ENCODE data around the gene USP40.
"Not testable (repeated sequence)": the region's sequence is repeated elsewhere in the genome, so short reads cannot be mapped to it uniquely, and the experiment has no call there.

Gene USP40, protein sequence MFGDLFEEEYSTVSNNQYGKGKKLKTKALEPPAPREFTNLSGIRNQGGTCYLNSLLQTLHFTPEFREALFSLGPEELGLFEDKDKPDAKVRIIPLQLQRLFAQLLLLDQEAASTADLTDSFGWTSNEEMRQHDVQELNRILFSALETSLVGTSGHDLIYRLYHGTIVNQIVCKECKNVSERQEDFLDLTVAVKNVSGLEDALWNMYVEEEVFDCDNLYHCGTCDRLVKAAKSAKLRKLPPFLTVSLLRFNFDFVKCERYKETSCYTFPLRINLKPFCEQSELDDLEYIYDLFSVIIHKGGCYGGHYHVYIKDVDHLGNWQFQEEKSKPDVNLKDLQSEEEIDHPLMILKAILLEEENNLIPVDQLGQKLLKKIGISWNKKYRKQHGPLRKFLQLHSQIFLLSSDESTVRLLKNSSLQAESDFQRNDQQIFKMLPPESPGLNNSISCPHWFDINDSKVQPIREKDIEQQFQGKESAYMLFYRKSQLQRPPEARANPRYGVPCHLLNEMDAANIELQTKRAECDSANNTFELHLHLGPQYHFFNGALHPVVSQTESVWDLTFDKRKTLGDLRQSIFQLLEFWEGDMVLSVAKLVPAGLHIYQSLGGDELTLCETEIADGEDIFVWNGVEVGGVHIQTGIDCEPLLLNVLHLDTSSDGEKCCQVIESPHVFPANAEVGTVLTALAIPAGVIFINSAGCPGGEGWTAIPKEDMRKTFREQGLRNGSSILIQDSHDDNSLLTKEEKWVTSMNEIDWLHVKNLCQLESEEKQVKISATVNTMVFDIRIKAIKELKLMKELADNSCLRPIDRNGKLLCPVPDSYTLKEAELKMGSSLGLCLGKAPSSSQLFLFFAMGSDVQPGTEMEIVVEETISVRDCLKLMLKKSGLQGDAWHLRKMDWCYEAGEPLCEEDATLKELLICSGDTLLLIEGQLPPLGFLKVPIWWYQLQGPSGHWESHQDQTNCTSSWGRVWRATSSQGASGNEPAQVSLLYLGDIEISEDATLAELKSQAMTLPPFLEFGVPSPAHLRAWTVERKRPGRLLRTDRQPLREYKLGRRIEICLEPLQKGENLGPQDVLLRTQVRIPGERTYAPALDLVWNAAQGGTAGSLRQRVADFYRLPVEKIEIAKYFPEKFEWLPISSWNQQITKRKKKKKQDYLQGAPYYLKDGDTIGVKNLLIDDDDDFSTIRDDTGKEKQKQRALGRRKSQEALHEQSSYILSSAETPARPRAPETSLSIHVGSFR

DNA sequence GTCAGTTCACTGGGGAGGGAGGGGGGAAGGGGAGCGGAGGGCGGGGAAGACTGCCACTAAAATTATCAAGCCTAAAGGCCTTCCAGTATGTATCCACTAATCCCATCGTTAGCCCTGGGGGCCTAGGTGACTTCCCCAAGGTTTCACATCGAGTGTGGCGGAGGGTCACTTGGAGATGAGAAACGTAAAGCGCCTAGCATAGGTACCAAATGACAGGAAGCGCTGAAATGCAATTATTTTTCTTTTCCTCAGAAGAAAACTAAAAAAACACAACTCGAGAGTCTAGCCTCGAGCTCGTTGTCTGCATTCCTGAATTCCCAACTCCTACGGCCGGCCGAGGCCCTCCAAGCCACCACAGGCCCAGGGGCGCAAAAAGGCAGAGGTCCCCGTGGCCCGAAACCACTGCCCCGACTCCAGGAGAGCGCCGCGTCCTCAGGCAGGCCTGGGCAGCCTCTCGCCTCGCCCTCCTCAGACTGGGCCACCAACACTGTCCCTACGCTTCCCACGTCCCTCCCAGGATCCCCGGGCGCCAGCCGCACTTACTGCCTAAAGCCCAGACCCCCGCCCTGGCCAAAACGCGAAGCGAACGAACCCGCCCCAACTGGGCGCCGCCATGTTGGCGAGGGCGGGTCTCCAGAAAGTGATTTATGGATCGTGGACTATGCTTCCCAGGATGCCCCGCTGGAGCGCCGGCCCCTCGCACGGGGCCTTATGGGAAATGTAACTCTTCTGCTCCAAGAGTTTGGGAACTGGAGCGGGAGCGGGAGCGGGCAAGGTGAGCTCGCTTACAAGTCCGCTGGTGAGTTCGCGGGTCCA is at the start of gene USP40:
TSS of gene USP40 (minus strand) at position 642 of the 816 bp plus-strand sequence. CDS start 1,228 bp downstream, outside the sequence.
- DNase-seq = peak; percentile 68

DNA sequence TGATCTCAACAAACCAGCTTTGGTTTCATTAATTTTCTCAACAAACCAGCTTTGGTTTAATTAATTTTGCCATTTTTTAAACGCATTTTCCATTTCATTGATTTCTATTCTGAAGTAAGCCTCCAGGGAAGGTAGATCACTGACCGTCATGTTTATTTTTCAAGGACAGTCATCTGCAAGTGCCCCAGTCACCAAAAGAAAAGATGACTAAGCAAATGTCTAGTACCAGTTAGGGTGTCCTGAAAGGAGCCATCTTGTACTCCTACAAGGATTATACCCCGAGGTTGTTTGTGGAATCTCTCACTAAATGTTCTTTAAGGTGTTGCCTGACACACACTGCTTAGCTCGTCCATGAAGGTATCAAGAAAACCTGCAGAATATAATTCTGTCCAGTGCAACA is 44.7 kb upstream of the USP40 start:
- no peak for DNase-seq

DNA sequence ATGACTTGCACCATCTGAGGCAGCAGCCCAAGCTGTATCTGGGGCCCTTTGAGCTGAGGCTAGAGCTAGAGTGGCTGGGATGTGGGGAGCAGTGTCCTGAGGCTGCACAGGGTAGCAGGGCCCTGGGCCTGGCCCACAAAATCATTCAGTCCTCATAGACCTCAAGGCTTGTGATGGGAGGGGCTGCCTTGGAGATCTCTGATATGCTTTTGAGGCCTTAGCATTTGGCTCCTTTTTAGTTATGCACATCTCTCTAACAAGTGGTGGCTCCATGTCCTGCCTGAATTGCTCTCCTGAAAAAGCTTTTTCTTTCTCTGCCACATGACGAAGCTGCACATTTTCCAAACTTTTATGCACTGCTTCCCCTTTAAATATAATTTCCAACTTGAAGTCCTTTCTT is 39.1 kb upstream of the USP40 start:
- no peak for DNase-seq

DNA sequence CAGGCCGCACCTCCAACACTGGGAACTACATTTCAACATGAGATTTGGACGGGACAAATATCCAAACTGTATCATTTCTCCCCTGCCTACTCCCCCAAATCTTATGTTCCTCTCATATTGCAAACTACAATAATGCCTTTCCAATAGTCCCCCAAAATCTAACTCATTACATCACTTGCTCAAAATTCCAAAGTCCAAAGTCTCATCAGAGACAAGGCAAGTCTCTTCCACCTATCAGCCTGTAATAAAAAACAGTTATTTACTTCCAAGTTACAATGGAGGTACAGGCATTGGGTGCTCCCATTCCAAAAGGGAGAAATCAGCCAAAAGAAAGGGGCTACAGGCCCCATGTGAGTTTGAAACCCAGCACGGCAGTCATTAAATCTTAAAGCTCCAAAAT is 38.2 kb upstream of the USP40 start:
- DNase-seq = no peak

DNA sequence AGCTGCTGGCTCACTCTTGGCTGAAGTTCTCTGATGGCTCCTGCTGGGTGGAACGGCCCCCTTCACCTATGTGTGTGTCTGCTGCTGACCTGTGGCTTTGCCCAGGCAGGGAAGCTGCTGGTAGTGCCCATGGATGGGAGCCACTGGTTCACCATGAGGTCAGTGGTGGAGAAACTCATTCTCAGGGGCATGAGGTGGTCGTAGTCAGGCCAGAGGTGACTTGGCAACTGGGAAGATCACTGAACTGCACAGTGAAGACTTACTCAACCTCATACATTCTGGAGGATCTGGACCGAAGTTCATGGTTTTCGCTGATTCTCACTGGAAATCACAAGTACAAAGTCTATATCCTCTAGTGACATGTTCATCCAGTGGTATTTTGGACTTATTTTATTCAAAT is 36.9 kb upstream of the USP40 start:
- no peak for DNase-seq

DNA sequence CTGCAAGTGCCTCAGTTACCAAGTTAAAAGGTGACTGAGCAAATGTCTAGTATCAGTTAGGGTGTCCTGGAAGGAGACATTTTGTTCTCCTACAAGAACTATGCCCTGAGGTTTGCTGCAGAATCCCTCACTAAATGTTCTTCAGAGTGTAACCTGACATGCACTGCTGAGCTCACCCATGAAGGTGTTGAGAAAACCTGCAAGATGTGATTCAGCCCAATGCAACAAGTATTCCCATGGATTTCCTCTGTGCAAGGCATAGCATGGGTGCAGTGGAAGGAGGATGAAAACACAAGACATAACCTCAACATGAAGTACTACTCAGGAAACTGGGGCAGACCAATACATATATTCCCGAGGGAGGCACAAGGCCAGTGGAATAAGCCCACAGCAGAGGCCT is 35.5 kb upstream of the USP40 start:
- no peak for DNase-seq

DNA sequence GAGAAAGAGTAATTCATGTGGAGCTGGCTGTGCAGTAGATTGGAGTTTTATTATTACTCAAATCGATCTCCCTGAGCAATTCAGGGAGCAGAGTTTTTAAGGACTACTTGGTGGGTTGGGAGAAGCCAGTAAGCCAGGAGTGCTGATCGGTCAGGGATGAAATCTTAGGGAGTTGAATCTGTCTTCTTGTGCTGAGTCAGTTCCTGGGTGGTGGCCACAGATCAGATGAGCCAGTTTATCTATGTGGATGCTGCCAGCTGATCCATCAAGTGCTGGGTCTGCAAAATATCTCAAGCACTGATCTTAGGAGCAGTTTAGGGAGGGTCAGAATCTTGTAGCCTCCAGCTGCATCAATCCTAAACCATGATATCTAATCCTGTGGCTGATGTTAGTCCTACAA is 33.8 kb upstream of the USP40 start:
- DNase-seq = no peak

DNA sequence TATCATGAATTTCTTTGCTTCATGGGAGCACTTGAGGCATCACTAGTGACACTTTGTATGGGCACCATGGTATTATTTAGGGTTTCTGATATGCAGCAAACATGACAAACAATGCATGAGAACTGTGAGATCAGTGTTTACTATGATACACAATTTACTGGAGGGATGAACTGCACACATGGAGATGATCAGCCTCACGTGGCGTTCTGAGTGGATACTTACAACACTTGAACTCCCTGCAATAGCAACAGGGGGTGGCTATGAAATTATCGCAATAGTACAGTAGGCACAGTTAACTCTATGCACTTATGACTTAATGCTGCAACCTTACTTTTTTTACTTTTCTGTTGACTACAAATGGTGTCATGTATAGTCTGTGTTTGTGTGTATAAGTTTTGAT is 32.4 kb upstream of the USP40 start:
- no peak for DNase-seq

DNA sequence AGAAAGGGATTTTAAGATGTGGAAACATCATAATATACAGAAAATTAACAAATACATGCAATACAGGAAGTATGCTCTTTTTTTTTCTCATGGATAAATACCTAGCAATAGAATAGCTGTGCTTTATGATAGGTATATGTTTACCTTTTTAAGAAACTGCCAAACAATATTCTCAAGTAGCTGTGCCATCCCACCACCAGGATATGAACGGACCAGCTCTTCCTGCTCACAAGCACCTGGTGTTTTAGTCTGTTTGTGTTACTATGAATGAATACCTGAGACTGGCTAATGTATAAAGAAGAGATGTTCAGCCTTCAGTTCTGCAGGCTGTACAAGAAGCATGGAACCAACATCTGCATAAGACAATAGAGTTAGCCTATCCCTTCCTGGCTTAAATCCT is 30.9 kb upstream of the USP40 start:
- DNase-seq = no peak

DNA sequence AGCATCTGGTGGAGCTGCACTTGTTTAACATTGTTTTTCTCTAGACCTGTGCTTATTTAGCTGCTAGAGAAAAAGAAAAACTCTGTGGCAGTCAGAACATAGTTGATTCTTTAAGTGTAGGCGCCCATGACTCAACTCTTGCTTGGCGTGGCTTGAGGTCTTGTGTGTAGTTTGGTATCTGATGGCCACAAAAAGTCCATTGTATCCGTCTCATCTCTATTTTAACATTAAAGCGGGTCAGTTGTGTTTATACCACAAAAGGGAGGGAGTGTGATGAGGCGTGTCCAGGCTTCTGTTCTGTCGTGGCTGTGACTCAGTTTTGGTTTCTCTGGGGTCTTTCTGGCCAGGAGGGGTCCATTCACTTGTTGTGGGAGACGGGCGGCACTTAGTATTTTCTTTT is 26.6 kb upstream of the USP40 start:
- DNase-seq = no peak

DNA sequence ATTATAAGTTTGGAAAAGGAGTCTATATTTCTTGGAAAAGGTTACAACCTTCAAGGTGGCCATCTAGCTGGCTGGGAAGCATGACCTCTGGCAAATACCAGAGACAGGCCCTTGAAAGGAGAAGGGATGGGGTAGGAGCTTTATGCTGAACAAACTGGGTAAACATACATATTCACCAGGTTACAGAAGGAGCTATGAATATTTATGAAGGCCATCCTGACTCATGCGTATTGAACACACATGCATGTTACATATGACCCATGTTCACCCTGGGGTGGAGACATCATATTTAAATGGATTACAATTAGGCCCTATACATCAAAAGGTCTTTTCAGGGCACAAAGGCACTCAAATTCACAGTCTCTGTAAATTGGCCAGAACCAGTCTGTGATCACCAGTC is 26.1 kb upstream of the USP40 start:
- not testable (repeated sequence) for DNase-seq

DNA sequence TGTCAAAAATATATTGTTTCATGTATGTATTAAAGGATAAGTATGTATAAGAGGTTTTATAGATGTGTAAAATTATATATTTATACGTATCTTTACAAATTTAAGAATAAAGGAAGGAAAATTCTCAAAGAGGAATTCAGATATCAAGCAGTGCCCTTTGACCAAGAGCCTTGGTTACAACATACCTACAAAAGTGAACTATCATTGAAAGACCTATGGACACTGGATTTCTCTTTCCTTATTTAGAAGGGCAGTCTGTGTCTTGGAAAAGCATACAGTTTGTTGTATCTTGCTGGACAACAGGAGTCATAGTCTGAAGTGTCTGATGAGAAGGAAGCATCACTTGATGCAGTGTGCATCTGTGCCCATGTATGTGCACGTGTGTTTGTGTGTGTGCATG is 21.8 kb upstream of the USP40 start:
- no peak for DNase-seq

DNA sequence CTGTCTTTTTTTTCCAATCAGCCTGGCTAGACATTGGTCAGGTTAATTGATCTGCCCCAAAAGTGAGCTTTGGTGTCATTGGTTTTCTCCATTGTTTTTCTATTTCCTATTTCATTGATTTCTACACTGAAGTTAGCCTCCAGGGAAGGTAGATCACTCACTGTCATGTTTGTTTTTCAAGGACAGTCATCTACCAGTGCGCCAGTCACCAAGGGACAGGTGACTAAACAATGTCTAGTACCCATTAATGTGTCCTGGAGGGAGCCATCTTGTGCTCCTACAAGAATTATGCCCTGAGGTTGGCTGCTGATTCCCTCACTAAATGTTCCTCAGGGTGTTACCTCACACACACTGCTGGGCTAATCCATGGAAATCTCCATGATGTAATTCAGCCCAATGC is 17.6 kb upstream of the USP40 start:
- DNase-seq = no peak

DNA sequence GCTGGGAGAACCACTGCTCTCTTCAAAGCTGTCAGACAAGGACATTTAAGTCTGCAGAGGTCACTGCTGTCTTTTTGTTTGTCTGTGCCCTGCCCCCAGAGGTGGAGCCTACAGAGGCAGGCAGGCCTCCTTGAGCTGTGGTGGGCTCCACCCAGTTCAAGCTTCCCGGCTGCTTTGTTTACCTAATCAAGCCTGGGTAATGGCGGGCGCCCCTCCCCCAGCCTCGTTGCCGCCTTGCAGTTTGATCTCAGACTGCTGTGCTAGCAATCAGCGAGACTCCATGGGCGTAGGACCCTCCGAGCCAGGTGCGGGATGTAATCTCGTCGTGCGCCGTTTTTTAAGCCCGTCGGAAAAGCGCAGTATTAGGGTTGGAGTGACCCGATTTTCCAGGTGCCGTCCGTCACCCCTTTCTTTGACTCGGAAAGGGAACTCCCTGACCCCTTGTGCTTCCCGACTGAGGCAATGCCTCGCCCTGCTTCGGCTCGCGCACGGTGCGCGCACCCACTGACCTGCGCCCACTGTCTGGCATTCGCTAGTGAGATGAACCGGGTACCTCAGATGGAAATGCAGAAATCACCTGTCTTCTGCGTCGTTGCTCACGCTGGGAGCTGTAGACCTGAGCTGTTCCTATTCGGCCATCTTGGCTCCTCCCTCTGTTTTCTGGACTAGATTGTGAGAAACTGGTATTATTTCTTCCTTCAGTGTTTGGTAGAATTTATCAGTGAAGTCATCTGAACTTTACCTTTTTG is 16.8 kb upstream of the USP40 start:
- not testable (repeated sequence) for DNase-seq

DNA sequence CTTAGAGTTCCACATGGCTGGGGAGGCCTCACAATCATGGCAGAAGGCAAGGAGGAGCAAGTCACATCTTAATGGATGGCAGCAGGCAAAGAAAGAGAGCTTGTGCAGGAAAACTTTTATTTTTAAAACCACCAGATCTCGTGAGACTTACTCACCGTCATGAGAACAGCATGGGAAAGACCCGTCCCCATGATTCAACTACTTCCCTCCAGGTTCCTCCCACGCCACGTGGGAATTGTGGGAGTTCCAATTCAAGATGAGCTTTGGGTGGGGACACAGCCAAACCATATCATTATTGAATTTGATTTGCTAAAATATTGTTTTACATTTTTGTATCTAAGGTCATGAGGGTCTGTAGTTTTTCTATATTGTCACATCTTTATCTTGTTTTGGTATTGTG is 10.8 kb upstream of the USP40 start:
- DNase-seq = not testable (repeated sequence)

DNA sequence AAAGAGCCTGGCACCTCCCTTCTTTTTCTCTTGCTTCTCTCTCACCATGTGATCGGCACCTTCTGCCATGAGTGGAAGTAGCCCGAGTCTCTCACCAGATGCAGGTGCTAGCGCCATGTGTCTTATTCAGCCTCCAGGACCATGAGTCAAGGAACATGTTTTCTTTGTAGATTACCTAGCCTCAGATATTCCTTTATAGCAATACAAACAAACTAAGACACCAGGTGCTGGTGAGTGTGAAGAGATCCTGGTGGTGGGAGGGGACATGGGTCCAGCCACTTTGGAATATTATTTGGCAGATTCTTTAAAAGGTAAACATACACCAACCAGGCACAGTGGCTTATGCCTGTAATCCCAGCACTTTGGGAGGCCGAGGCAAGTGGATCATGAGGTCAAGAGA is 5.9 kb upstream of the USP40 start:
- no peak for DNase-seq

DNA sequence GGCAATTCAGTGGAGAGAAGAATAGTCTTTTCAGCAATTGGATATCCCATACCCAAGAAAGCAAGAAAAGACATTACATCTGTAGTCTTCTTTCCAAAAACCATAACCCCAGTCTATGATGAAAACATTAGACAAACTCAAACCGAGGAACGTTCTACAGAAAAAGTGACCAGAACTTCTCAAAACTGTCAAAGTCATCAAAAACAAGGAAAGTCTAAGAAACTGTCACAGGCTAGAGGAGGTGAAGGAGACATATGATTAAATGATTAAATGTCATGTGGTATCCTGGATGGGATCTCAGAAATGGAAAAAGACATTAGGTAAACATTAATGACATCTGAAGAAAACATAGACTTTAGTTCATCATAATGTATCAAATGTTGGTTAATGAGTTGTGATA is 4.9 kb upstream of the USP40 start:
- no peak for DNase-seq

DNA sequence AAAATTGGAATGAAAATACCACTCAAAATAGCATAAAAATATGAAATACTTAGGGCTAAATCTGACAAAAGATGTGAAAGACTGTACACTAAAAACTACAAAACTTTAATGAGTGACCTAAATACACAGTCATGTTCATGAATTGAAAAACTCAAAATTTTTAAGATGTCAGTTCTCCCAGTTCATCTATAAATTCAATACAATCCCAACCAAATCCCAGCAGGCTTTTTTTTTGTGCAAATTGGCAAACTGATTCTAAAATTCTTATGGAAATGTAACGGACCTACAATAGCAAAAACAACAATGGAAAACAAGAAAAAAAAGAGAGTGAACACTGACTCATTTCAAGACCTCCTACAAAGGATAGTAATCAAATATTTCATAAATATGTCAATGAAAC is 4.4 kb upstream of the USP40 start:
- no peak for DNase-seq

DNA sequence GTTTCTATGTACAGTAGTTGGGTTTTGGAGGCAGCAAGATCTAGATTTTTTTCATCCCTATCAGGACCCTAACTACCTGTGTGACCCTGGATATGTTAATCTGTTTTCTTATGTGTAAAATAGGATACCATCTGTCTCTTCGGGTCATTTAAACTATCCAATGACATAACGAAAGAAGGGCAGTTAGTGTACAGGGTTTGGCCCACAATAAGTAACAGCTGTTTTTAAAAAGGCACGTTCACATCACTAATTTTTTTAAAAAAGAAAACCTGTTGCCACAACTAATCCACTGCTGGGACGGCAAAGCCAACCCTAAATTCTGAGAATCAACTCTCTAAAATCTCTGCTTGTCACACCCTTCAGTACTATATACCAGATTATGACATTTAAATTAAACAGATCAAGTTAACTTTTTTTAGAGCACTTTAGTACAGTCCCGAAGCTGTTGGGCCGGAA is 869 bp downstream of the USP40 start:
- no peak for DNase-seq

DNA sequence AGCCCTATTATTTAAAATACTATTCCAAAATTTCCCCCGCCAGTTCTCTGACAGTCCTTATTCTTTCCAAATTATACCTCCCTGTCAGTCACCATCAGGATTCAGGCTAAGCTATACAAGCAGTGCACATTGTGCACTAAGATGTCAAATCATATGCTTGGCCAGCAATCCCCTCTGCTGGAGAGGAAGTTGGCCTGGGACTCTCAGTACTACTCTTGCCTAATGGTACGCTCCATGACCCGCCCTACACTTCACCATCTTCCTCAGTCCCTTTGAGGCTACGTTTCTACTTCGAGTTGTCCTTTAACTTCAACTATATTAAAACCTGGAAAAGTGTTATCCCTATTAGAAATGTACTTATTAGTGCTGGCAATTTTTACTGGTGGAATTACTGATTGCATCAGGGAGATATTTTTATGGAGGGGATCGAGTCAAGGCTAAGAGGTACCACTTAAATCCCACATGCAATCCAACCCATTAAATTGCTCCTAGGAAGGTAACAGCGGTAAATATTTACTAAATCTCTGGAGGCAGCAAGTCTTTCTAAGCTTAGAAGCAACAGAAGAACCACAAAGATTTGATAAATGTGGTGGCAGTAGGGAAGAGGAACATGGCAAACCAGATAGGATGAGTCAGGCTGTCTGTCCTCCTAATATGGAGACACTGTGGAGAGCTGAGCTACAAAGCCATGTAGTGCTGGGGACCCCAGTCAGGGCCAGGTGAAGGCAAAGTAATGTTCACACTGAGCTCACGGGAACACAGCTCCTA is 2.7 kb downstream of the USP40 start:
- DNase-seq = no peak
